ENCODE results near the gene PDGFC. TPM values are rescaled to one million over a fixed set of nuclear protein-coding genes. Genes with fewer than 3 reads are reported as not detected.
A peak's percentile ranks its signal among the peaks of the same experiment; 100 is the strongest.

Gene PDGFC
- total RNA-seq, 1 experiment from 2014 or later: 33.1 TPM

DNA sequence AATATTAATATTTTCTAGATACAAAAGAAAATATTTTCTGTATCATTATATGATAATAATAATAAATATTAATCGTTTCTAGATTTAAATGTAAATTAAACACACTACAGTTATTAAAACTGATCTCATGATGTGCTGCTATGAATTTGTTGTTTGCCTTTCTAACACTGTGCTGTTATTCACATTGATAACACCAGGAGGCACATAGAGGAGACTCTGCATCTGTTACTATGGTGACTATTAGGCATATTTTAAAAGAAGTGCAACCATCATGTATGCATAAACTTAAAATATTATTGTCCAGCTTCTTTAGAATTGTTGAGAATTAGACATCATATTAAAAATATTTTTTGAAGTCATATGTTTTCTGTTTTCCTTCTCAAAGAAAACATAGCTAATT lies 11.8 kb upstream of the PDGFC start:
- no TSS peak for BruUV-seq (replicated peaks)
- peaks cover under 1% of the 10 kb centered on the region; the same call in 1 of the 2 replicates for H3K9me3 ChIP-seq (ENCODE audit: insufficient read depth, low read depth)
- H3K36me3 ChIP-seq (ENCODE audit: low read depth): no peaks in the 10 kb centered on the region
- no peaks in the 10 kb centered on the region for H4K20me1 ChIP-seq (ENCODE audit: insufficient read depth)
- POLR2A ChIA-PET (ENCODE audit: unreplicated experiment): no interaction called here
- no peak for TF ChIP-seq EZH2 (IDR thresholded peaks at IDR 0.05; ENCODE audit: low read depth)
- TF ChIP-seq, protein P1, sequence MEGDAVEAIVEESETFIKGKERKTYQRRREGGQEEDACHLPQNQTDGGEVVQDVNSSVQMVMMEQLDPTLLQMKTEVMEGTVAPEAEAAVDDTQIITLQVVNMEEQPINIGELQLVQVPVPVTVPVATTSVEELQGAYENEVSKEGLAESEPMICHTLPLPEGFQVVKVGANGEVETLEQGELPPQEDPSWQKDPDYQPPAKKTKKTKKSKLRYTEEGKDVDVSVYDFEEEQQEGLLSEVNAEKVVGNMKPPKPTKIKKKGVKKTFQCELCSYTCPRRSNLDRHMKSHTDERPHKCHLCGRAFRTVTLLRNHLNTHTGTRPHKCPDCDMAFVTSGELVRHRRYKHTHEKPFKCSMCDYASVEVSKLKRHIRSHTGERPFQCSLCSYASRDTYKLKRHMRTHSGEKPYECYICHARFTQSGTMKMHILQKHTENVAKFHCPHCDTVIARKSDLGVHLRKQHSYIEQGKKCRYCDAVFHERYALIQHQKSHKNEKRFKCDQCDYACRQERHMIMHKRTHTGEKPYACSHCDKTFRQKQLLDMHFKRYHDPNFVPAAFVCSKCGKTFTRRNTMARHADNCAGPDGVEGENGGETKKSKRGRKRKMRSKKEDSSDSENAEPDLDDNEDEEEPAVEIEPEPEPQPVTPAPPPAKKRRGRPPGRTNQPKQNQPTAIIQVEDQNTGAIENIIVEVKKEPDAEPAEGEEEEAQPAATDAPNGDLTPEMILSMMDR (conservative IDR thresholded peaks at IDR 0.05): peak; percentile 56
- H3K27me3 ChIP-seq (ENCODE audit: insufficient read depth, low read depth): no peaks in the 10 kb centered on the region
- CTCF ChIA-PET: no interaction called here
- no peaks in the 10 kb centered on the region for H3K9me2 ChIP-seq (ENCODE audit: insufficient read depth)
- no peaks in the 10 kb centered on the region for H3K79me2 ChIP-seq (ENCODE audit: low read depth)
- H3F3A ChIP-seq (ENCODE audit: insufficient read depth, low read depth): no peaks in the 10 kb centered on the region
- no peak overlapping the region for H3K27ac ChIP-seq
- H3K4me2 ChIP-seq: no peak overlapping the region
- intact Hi-C loops (cut with micrococcal nuclease; ENCODE audit: unreplicated experiment): no loop called here
- no peak for DNase-seq
- H2AFZ ChIP-seq: no peak overlapping the region
- no peaks in the 10 kb centered on the region for H3K4me1 ChIP-seq (replicated peaks; ENCODE audit: insufficient read depth)
- H3K4me3 ChIP-seq: no peak overlapping the region

DNA sequence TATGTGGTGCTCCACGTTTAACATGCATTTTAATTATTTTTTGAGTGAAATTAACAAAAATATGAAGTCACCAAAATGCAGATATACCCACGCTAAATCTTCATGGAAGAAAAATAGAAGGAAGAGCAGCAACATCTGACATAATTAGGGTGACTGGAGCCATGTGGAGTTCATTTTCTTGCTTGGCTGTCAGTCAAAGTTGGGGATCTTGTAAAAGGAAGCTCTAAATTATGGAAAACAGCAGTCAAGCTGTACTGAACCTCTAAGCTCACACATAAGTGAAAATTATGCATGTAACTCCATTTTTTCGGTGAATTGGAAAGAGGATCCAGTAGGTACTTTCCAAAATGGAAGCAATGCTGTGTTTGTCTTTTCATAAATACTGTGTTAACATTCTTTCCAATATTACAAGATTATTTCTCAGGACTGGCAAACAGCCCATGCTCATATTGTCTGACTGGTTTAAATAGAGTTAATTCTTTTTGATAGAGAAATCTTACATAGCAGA lies 9.7 kb upstream of the PDGFC start:
- no peak overlapping the region for H3K4me3 ChIP-seq
- H3K4me2 ChIP-seq: no peak overlapping the region
- H3K9me3 ChIP-seq (ENCODE audit: insufficient read depth, low read depth): no peaks in the 10 kb centered on the region
- H3K79me2 ChIP-seq (ENCODE audit: low read depth): no peaks in the 10 kb centered on the region
- H4K20me1 ChIP-seq (ENCODE audit: insufficient read depth): no peaks in the 10 kb centered on the region
- intact Hi-C loops (cut with micrococcal nuclease; ENCODE audit: unreplicated experiment): no loop called here
- no peaks in the 10 kb centered on the region for H3F3A ChIP-seq (ENCODE audit: insufficient read depth, low read depth)
- DNase-seq: no peak
- CTCF ChIA-PET: no interaction called here
- no peaks in the 10 kb centered on the region for H3K9me2 ChIP-seq (ENCODE audit: insufficient read depth)
- H3K4me1 ChIP-seq (replicated peaks; ENCODE audit: insufficient read depth): no peaks in the 10 kb centered on the region
- TF ChIP-seq EZH2 (IDR thresholded peaks at IDR 0.05; ENCODE audit: low read depth): no peak
- TF ChIP-seq, protein P1 (conservative IDR thresholded peaks at IDR 0.05): no peak
- no peak overlapping the region for H2AFZ ChIP-seq
- no peaks in the 10 kb centered on the region for H3K36me3 ChIP-seq (ENCODE audit: low read depth)
- H3K27me3 ChIP-seq (ENCODE audit: insufficient read depth, low read depth): no peaks in the 10 kb centered on the region
- H3K27ac ChIP-seq: no peak overlapping the region
- no TSS peak for BruUV-seq (replicated peaks)
- POLR2A ChIA-PET (ENCODE audit: unreplicated experiment): no interaction called here

DNA sequence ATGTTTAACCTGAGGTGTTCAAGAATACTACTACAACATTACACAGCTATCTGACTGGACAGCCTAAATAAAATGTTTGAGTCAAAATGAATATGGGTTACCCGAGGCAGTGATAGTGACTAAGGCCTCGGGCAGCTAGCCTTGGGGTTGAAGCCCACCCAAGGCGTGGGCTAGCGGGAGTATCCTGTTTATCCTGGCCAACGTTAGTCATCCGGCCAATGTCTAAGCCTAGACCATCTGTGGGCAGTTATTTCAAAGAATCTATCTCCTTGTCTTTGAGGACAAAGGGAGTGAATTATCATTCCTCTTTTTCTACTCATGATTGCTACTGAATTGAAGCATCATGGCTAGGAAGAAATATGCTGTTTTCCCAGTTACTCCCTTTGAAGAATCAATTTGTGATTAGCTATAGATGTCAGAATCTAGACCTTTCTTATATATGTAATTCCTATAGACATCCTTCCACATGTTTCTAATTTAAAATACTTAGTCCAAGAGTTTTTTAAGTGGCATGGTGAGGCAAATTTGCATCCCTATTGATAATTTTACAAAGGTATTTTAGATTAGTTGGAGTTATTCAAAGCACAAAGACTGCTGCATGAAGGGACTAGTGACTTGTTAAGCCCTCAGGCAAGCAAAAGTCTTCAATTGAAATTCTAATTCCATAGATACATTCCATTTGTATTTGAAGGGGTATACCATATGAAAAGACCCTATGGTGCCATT lies 6.0 kb upstream of the PDGFC start:
- Histone ChIP-seq H3K27me3 (ENCODE audit: insufficient read depth, low read depth) (no peaks in the 10 kb centered on the region), H3K79me2 (ENCODE audit: low read depth) (no peaks in the 10 kb centered on the region), H3K27ac (no peak overlapping the region), H2AFZ (no peak overlapping the region), H3K4me2 (no peak overlapping the region), H3K4me3 (no peak overlapping the region), H3K9me2 (ENCODE audit: insufficient read depth) (no peaks in the 10 kb centered on the region), H4K20me1 (ENCODE audit: insufficient read depth) (no peaks in the 10 kb centered on the region), H3K9me3 (ENCODE audit: insufficient read depth, low read depth) (no peaks in the 10 kb centered on the region), H3K36me3 (ENCODE audit: low read depth) (no peaks in the 10 kb centered on the region), H3F3A (ENCODE audit: insufficient read depth, low read depth) (no peaks in the 10 kb centered on the region), H3K4me1 (replicated peaks; ENCODE audit: insufficient read depth) (no peaks in the 10 kb centered on the region)
- ChIA-PET POLR2A (ENCODE audit: unreplicated experiment) (interaction anchor here (0.6 kb wide), 1 partner anchor 37 kb away, joined by 6 read pairs; no protein-coding TSS in a partner anchor), CTCF (no interaction called here)
- intact Hi-C loops (cut with micrococcal nuclease; ENCODE audit: unreplicated experiment): loop anchor here (10.0 kb wide), 1 partner anchor 1023 kb away; the partner anchor contains the start of gene CTSO
- no TSS peak for BruUV-seq (replicated peaks)
- TF ChIP-seq EZH2 (IDR thresholded peaks at IDR 0.05; ENCODE audit: low read depth): no peak
- TF ChIP-seq, protein P1 (conservative IDR thresholded peaks at IDR 0.05): no peak
- no peak for DNase-seq

Measured in PC-9 (cell line).